Cerebellar cortex (tissue), 1 donor: ENCODE measurements around the gene DHRSX.
"Not testable (repeated sequence)": the region's sequence is repeated elsewhere in the genome, so short reads cannot be mapped to it uniquely, and the experiment has no call there.

Experiments
- DNase-seq: peaks from one replicate; pipeline ENCODE4 v3.0.0-alpha.2; 2015; ENCODE audit warnings: low spot score

Gene DHRSX

DNA sequence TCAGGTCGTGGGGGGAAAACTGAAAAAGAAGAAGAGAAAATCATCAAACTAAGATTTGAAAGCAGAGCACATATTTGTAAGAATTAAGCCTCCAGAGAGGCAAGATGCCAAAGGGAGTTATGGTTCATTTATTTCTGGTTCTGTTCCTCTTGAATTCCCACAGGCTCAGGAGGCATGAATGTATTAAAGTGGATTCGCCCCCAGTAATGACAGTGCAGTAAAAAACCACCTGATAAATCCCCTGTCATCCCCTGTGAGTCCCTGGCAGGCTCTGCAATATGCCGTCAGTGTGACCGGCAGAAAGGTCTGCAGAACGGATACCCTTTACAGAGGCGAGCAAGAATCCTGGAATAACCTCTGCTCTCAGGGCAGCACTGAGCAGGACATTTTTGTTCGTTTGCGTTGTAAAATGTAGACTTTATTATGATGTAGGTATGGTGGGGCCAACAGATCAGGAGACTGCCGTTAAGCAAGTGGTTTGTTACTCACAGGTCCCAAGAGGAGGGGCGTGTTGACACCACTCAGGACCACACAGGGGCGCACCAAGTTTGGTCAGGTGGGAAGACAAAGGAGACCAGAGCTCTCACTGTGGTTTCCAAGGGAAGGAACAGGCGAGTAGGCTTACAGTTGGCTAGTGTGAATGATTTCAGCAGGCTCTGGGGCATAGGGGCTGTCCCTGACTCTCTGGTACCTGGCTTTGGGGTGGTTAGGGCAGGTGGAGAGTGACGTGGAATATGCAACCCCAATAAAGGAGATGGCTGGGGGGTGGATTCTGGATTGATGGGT lies 75.3 kb downstream of the DHRSX start:
- DNase-seq: peak; percentile 50

- DNase-seq: no peak
These were observed 76.5 kb downstream of the DHRSX start for GRCh38 chrX:2424317-2424716.

GRCh38 chrX:2423899-2424298 lies 76.9 kb downstream of the DHRSX start:
- DNase-seq: no peak

DNA sequence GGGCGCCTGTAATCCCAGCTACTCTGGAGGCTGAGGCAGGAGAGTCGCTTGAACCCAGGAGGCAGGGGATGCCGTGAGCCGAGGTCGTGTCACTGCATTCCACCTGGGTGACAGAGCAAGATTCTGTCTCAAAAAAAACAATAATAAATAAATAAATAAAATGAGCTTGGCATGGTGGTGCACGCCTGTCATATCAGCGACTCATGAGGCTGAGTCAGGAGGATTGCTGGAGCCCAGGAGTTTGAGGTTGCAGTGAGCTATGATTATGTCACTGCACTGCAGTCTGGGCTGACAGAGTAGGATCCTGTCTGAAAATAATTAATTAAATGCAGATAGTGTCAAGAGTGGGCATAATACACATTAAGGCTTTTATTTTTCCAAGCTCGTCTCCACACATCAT lies 77.5 kb downstream of the DHRSX start:
- no peak for DNase-seq

- not testable (repeated sequence) for DNase-seq
These were observed 81.4 kb downstream of the DHRSX start for GRCh38 chrX:2419418-2419817.

DNA sequence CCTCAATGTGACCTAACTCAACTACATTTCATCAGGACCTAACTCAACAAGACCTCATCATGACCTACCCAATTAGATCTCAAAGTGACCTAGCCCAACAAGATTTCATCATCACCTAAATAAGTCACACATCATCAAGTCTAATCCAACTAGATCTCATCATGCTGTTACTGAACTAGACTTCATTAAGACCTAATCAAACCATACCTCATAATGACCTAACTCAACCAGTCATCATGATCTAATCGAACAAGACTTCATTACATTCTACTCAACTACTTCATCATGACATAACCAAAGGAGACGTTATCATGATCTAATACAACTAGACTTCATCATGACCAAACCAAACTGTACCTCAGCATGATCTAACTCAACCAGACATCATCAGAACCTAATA lies 82.8 kb downstream of the DHRSX start:
- DNase-seq: no peak

- no peak for DNase-seq
These were observed 83.7 kb downstream of the DHRSX start for GRCh38 chrX:2416851-2417604.

DNA sequence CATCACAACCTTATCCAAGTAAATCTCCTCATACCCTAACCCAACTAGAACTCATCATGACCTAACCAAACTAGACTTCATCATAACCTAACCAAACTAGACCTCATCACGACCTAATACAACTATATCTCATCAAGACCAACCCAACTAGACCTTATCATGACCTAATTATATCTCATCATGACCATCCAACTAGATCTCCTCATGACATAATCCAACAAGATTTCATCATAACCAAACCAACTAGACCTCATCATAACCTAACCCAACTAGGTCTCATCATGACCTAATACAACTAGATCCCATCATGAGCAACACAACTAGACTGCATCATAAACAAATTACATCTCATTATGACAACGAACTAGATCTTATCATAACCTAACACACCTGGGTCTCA lies 86.4 kb downstream of the DHRSX start:
- no peak for DNase-seq

GRCh38 chrX:2413969-2414368 lies 86.8 kb downstream of the DHRSX start:
- no peak for DNase-seq

DNA sequence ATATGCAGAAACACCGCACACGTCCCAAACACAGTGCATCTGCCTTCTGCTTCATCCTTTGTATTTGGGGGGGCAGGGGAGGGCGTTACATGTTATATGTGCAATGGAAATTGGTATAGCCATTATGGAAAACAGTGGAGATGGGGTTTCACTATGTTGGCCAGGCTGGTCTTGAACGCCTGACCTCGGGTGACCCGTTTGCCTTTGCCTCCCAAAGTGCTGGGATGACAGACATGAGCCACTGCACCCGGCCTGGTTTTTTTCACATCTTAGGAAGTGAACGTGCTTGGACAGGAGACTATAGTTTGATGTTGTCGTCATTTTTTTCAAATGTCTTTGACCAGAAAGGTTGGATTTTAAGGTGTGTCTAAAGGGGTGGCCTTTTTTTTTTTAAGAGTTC lies 88.6 kb downstream of the DHRSX start:
- DNase-seq: no peak

DNA sequence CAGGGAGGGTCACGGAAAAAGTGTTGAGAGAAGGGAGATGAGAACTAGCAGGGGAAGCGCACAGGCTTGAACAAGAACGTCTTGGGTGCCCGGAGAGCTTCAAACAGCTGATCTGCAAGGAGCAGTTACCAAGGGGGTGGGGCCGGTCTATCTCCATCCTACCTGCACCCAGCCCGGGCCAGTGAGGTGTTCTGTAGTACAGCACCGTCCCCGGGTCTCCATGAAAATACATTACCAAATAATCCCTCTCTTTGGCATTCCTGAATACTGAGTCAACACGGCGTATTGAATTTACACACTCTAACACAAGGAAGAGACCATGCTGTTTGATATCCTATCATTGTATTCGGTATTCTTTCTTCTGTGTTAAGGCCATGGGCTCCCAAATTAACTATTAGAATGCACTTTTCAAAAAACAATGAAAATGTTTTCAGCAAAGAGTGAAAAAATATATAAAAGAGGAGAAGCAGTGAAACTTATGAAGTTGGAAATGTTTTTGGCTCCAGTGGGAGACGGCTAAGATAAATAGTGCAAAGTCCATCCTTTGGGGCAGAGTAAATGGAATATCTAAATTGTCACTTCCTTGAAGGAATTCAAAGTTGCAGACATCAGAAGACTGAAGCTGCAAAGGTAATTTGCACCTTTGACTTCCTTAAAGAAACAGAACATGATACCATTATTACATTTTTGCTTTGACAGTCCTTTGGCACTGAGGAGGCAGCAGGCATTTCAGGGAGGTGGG lies 90.3 kb downstream of the DHRSX start:
- DNase-seq: no peak

DNA sequence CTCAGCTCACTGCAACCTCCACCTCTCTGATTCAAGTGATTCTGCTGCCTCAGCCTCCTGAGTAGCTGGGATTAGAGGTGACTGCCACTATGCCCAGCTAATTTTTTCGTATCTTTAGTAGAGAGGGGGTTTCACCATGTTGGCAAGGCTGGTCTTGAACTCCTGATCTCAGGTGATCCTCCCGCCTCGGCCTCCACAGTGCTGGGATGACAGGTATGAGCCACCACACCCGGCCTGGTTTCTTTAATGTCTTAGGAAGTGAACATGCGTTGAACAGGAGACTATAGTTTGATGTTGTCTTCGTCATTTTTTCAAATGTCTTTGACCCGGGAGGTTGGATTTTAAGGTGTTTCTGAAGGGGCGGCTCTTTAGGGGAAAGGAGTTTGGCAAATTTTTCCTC lies 91.0 kb downstream of the DHRSX start:
- DNase-seq: no peak

DNA sequence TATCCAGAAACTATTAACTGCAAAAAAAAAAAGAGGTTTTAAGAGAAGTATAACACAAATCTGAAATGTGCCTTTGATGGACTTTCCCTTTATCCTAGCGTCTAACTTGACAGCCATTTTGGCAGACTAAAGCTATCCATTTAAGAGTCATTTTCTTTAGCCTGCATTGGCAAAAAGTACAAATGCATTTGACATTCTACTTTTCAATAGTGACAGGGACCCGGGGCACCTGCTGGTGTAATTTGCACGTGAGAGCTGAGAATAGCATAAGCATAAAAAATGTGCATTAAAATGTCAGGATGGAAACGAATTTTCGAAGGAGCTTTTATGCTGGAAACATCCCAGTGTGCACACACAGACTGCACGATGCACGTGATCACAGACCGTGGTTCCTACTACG lies 91.9 kb downstream of the DHRSX start:
- no peak for DNase-seq

DNA sequence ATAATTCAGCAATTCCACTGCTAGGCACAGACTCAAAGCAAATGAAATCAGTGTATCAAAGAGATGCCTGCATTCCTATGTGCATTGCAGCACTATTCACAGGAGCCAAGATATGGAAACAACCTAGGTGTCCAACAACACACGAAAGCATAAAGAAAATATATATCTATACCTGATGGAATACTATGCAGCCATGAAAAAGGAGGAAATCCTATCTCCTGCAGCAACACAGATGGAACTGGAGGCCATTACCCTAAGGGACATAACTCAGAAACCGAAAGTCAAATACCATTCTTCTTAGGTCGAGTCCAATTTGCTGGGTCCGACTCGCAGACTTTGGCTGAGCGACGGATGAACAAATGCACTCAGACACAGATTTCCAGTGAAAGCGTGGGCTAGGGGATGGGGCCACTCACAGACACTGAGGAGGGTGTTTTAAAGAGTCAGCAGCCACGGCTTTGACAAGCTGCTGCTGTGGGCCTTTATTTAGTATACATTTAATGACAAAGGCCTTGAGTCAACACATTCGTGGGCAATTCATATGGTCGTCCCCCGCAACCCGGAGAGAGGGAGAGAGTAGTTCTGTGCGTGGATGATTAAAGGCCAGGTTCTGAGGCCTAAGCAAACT lies 93.8 kb downstream of the DHRSX start:
- no peak for DNase-seq

GRCh38 chrX:2404776-2405175 lies 96.0 kb downstream of the DHRSX start:
- DNase-seq: no peak

- no peak for DNase-seq
These were observed 98.5 kb downstream of the DHRSX start for GRCh38 chrX:2402361-2402690.

- DNase-seq: no peak
These were observed 99.0 kb downstream of the DHRSX start for GRCh38 chrX:2401590-2402360.

- no peak for DNase-seq
These were observed 99.6 kb downstream of the DHRSX start for GRCh38 chrX:2401201-2401589.

DNA sequence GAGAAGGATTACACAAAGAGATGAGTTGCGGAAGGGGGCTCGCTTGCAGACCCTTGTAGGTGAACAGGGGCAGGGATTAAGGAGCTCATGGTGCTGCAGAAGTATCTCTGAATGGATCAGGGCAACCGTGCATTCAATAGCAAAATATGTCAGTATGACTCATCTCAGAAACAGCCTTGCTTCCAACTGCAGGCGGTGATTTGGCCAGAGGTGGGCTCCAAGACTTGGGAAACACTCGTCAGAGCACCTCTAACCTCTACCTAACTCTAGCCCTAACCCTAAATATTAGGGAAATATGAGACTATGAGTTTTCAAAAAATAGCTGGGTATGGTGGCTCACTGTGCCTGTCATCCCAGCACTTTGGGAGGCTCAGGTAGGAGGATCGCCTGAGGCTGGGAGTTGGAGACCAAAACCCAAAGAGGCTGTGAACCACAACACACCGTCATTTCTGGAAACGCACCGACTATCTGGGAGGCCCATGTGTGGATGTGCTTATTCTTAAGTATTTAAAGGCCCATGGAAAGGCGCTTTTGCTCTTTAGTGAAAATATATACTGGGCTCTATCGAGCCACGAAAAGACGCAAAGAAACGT lies 102.6 kb downstream of the DHRSX start:
- no peak for DNase-seq

GRCh38 chrX:2397229-2398063 lies 103.3 kb downstream of the DHRSX start:
- no peak for DNase-seq
